Activated T-cell treated with anti-CD3 and anti-CD28 coated beads, Interleukin-2, amount 50 U/mL, for 72 hours (primary cell): ENCODE results near the gene DSG3. TPM values are rescaled to one million over a fixed set of nuclear protein-coding genes. Genes with fewer than 3 reads are reported as not detected.

Source experiments
- ATAC-seq, 2 donors: fragments of 150-1000 bp; cut with Tn5 transposase; replicated peaks in 1 of 2; 2 replicates each; pipeline ENCODE4 v1.10.0; 2021; ENCODE audit warnings: moderate library complexity in 2 of 2, mild to moderate bottlenecking in 1 of 2
- DNase-seq, 2 donors: peaks; one replicate each; pipeline ENCODE4 v3.0.0; 2021 to 2022; ENCODE audit warnings: mixed read lengths in 1 of 2
- H3K27ac Mint-ChIP-seq: one replicate; pipeline ENCODE4 v1.8.0; 2022; ENCODE audit warnings: mild to moderate bottlenecking, moderate library complexity, mixed read lengths
- H3K27me3 Mint-ChIP-seq: one replicate; pipeline ENCODE4 v1.8.0; 2022; ENCODE audit warnings: low read depth, mixed read lengths
- H3K36me3 Mint-ChIP-seq, 2 donors: one replicate each; pipeline ENCODE4 v1.8.0; 2022; ENCODE audit warnings: mixed read lengths in 2 of 2, mild to moderate bottlenecking in 1 of 2; ENCODE audit not compliant: insufficient read depth in 2 of 2
- H3K4me1 Mint-ChIP-seq: one replicate; pipeline ENCODE4 v1.8.0; 2022; ENCODE audit warnings: low read depth, mixed read lengths
- H3K4me3 Mint-ChIP-seq, 2 donors: one replicate each; pipeline ENCODE4 v1.8.0; 2022; ENCODE audit warnings: mild to moderate bottlenecking in 2 of 2, mixed read lengths in 2 of 2, moderate library complexity in 2 of 2
- H3K9me3 Mint-ChIP-seq, 2 donors: one replicate each; pipeline ENCODE4 v1.8.0; 2022; ENCODE audit warnings: mixed read lengths in 2 of 2
- total RNA-seq, 2 donors: library from RNA; stranded (reverse); gene quantifications; one replicate each; pipeline ENCODE4 v1.2.3, GENCODE V29; 2022

DSG3 gene
- total RNA-seq, 2 donors from 2014 or later: not detected

GRCh38 chr18:31441493-31441892 lies 6.0 kb upstream of the DSG3 start:
- Mint-ChIP-seq H3K4me3 (no peak overlapping the region), H3K9me3 (no peaks in the 10 kb centered on the region), H3K36me3 (no peaks in the 10 kb centered on the region), H3K27ac (no peak overlapping the region), H3K4me1 (no peaks in the 10 kb centered on the region), H3K27me3 (no peaks in the 10 kb centered on the region)
- ATAC-seq (no peak), DNase-seq (no peak)

GRCh38 chr18:31444142-31444541 lies 3.4 kb upstream of the DSG3 start:
- Mint-ChIP-seq H3K9me3 (no peaks in the 10 kb centered on the region), H3K4me3 (no peak overlapping the region), H3K4me1 (no peaks in the 10 kb centered on the region), H3K27ac (no peak overlapping the region), H3K36me3 (no peaks in the 10 kb centered on the region), H3K27me3 (no peaks in the 10 kb centered on the region)
- ATAC-seq (no peak), DNase-seq (no peak)

GRCh38 chr18:31445908-31446307 lies 1.6 kb upstream of the DSG3 start:
- Mint-ChIP-seq H3K27me3 (no peaks in the 10 kb centered on the region), H3K36me3 (no peaks in the 10 kb centered on the region), H3K4me3 (no peak overlapping the region), H3K9me3 (peaks cover 0 to 1% of the 10 kb centered on the region in 2 donors), H3K4me1 (no peaks in the 10 kb centered on the region), H3K27ac (no peak overlapping the region)
- DNase-seq (no peak), ATAC-seq (no peak)

GRCh38 chr18:31446854-31447253 lies 687 bp upstream of the DSG3 start:
- H3K9me3 Mint-ChIP-seq: peaks cover 0 to 1% of the 10 kb centered on the region in 2 donors

GRCh38 chr18:31450409-31450808 lies 2.9 kb downstream of the DSG3 start:
- no peak for DNase-seq
- no peak overlapping the region for H3K27ac Mint-ChIP-seq
- H3K36me3 Mint-ChIP-seq: no peaks in the 10 kb centered on the region

More at GRCh38 chr18:31446854-31447253, 687 bp upstream of the DSG3 start:
- Mint-ChIP-seq H3K27ac (no peak overlapping the region), H3K4me3 (no peak overlapping the region), H3K4me1 (no peaks in the 10 kb centered on the region), H3K36me3 (no peaks in the 10 kb centered on the region), H3K27me3 (no peaks in the 10 kb centered on the region)
- ATAC-seq (no peak), DNase-seq (no peak)

GRCh38 chr18:31451625-31452024 lies 4.1 kb downstream of the DSG3 start:
- Mint-ChIP-seq H3K9me3 (peaks cover 1 to 2% of the 10 kb centered on the region in 2 donors), H3K27me3 (no peaks in the 10 kb centered on the region), H3K4me3 (no peak overlapping the region), H3K27ac (no peak overlapping the region), H3K36me3 (no peaks in the 10 kb centered on the region), H3K4me1 (no peaks in the 10 kb centered on the region)
- ATAC-seq (no peak), DNase-seq (no peak)

More at GRCh38 chr18:31450409-31450808, 2.9 kb downstream of the DSG3 start:
- Mint-ChIP-seq H3K4me1 (no peaks in the 10 kb centered on the region), H3K4me3 (no peak overlapping the region), H3K27me3 (no peaks in the 10 kb centered on the region), H3K9me3 (peaks cover under 1 to 1% of the 10 kb centered on the region in 2 donors)
- no peak for ATAC-seq

GRCh38 chr18:31454066-31454708 lies 6.6 kb downstream of the DSG3 start:
- no peak for DNase-seq
- H3K27me3 Mint-ChIP-seq: no peaks in the 10 kb centered on the region
- no peak overlapping the region for H3K4me3 Mint-ChIP-seq
- H3K27ac Mint-ChIP-seq: no peak overlapping the region
- no peaks in the 10 kb centered on the region for H3K36me3 Mint-ChIP-seq
- peaks cover 1 to 2% of the 10 kb centered on the region in 2 donors for H3K9me3 Mint-ChIP-seq
- no peak for ATAC-seq
- no peaks in the 10 kb centered on the region for H3K4me1 Mint-ChIP-seq

- DNase-seq (no peak), ATAC-seq (no peak)
- Mint-ChIP-seq H3K27me3 (no peaks in the 10 kb centered on the region), H3K9me3 (no peaks in the 10 kb centered on the region), H3K4me3 (no peak overlapping the region), H3K4me1 (no peaks in the 10 kb centered on the region), H3K27ac (no peak overlapping the region), H3K36me3 (peaks cover 0 to 1% of the 10 kb centered on the region in 2 donors)
These were observed 22.1 kb downstream of the DSG3 start for GRCh38 chr18:31469629-31470028.

- peaks cover 5% of the 10 kb centered on the region for H3K27me3 Mint-ChIP-seq
- no peak for ATAC-seq
These were observed 31.1 kb downstream of the DSG3 start for GRCh38 chr18:31478688-31479087.

GRCh38 chr18:31482051-31482450 lies 34.5 kb downstream of the DSG3 start:
- DNase-seq (no peak), ATAC-seq (no peak)
- Mint-ChIP-seq H3K27me3 (peaks cover 21% of the 10 kb centered on the region), H3K9me3 (no peaks in the 10 kb centered on the region), H3K27ac (no peak overlapping the region), H3K4me1 (no peaks in the 10 kb centered on the region), H3K36me3 (no peaks in the 10 kb centered on the region), H3K4me3 (no peak overlapping the region)

More at GRCh38 chr18:31478688-31479087, 31.1 kb downstream of the DSG3 start:
- Mint-ChIP-seq H3K27ac (no peak overlapping the region), H3K9me3 (no peaks in the 10 kb centered on the region), H3K4me1 (no peaks in the 10 kb centered on the region), H3K4me3 (no peak overlapping the region), H3K36me3 (peaks cover 0 to 1% of the 10 kb centered on the region in 2 donors)
- no peak for DNase-seq

GRCh38 chr18:31483396-31483795 lies 35.9 kb downstream of the DSG3 start:
- no peaks in the 10 kb centered on the region for H3K9me3 Mint-ChIP-seq

GRCh38 chr18:31484461-31484860 lies 36.9 kb downstream of the DSG3 start:
- no peak overlapping the region for H3K27ac Mint-ChIP-seq
- DNase-seq (no peak), ATAC-seq (no peak)
- H3K4me1 Mint-ChIP-seq: no peaks in the 10 kb centered on the region
- H3K4me3 Mint-ChIP-seq: no peak overlapping the region
- peaks cover 29% of the 10 kb centered on the region for H3K27me3 Mint-ChIP-seq
- no peaks in the 10 kb centered on the region for H3K36me3 Mint-ChIP-seq
- no peaks in the 10 kb centered on the region for H3K9me3 Mint-ChIP-seq

More at GRCh38 chr18:31483396-31483795, 35.9 kb downstream of the DSG3 start:
- H3K36me3 Mint-ChIP-seq: no peaks in the 10 kb centered on the region
- H3K27ac Mint-ChIP-seq: no peak overlapping the region
- no peak for ATAC-seq
- H3K27me3 Mint-ChIP-seq: peaks cover 21% of the 10 kb centered on the region
- no peaks in the 10 kb centered on the region for H3K4me1 Mint-ChIP-seq
- no peak for DNase-seq
- no peak overlapping the region for H3K4me3 Mint-ChIP-seq

- ATAC-seq (no peak), DNase-seq (no peak)
- peaks cover 31% of the 10 kb centered on the region for H3K27me3 Mint-ChIP-seq
- no peak overlapping the region for H3K27ac Mint-ChIP-seq
- H3K4me1 Mint-ChIP-seq: peaks cover 14% of the 10 kb centered on the region
- no peaks in the 10 kb centered on the region for H3K36me3 Mint-ChIP-seq
- no peak overlapping the region for H3K4me3 Mint-ChIP-seq
- H3K9me3 Mint-ChIP-seq: no peaks in the 10 kb centered on the region
These were observed 38.6 kb downstream of the DSG3 start for GRCh38 chr18:31486165-31486564.
